Esophagus muscularis mucosa (tissue), 3 donors: ENCODE data around the gene RNF175.

ENCODE experiments used
- POLR2A ChIP-seq: fragments of 450-650 bp; IDR thresholded peaks from one replicate; pipeline ENCODE4 v1.6.1; 2017; ENCODE audit warnings: antibody characterized with exemption, moderate library complexity, mild to moderate bottlenecking, low read depth
- POLR2AphosphoS5 ChIP-seq, 2 donors: sonication (generic); formaldehyde crosslinking; IDR thresholded peaks; one replicate each; pipeline ENCODE4 v1.6.1; 2017; ENCODE audit warnings: antibody characterized with exemption in 2 of 2
- TF ChIP-seq, protein P1 (sequence below), 3 experiments: fragments of 200-600 bp in 2 of 3; fragments of 450-650 bp in 1 of 3; sonication (generic) in 2 of 3; IDR thresholded peaks; one replicate each; pipeline ENCODE4 v1.5.1; 2017 to 2019; ENCODE audit warnings: antibody characterized with exemption in 3 of 3, mild to moderate bottlenecking in 2 of 3, moderate library complexity in 1 of 3

DNA sequence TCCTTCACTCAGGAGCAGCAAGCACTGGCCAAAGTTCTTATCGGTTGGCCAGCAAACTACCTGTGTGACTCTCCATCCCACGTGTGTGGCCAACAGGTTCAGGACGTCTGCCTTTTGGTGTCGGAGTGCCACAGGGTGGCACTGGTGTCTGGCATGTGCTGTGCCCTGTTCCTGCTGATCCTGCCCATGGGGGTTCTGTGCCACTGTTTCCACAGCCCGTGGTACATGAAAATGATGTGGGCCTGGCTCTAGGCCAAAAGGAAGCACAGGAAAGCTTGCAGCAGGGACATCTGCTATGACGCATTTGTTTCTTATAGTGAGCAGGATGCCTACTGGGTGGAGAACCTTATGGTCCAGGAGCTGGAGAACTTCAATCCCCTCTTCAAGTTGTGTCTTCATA, 80.3 kb downstream of the RNF175 start:
- TF ChIP-seq POLR2AphosphoS5 (IDR thresholded peaks at IDR 0.05): no peak
- TF ChIP-seq, protein P1, sequence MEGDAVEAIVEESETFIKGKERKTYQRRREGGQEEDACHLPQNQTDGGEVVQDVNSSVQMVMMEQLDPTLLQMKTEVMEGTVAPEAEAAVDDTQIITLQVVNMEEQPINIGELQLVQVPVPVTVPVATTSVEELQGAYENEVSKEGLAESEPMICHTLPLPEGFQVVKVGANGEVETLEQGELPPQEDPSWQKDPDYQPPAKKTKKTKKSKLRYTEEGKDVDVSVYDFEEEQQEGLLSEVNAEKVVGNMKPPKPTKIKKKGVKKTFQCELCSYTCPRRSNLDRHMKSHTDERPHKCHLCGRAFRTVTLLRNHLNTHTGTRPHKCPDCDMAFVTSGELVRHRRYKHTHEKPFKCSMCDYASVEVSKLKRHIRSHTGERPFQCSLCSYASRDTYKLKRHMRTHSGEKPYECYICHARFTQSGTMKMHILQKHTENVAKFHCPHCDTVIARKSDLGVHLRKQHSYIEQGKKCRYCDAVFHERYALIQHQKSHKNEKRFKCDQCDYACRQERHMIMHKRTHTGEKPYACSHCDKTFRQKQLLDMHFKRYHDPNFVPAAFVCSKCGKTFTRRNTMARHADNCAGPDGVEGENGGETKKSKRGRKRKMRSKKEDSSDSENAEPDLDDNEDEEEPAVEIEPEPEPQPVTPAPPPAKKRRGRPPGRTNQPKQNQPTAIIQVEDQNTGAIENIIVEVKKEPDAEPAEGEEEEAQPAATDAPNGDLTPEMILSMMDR (IDR thresholded peaks at IDR 0.05): no peak
- no peak for TF ChIP-seq POLR2A
